ENCODE results near the gene NAV3. TPM values are rescaled to one million over a fixed set of nuclear protein-coding genes. Genes with fewer than 3 reads are reported as not detected.

Gene NAV3
- total and polyA plus RNA-seq, 9 of the 15 experiments (the other 6 are each of a cell fraction or from before 2014, with no cell fraction given), result 0.04 TPM; not detected in 8

GRCh38 chr12:77998236-77998786 is 167.6 kb downstream of the NAV3 start (continued):
- TF ChIP-seq ESRRB (CRISPR knock-in tag; IDR thresholded peaks at IDR 0.05; ENCODE audit: borderline replicate concordance) (no peak), CCNT2 (IDR thresholded peaks at IDR 0.05; ENCODE audit: borderline replicate concordance, extremely low read depth, insufficient read length, low read depth, low read length) (no peak), TCF7 (IDR thresholded peaks at IDR 0.05; ENCODE audit: borderline replicate concordance) (no peak), FOSL1 (tag; conservative IDR thresholded peaks at IDR 0.05) (no peak), MYBL2 (IDR thresholded peaks at IDR 0.05; ENCODE audit: low read depth) (no peak), MYBL2 (CRISPR knock-in tag; IDR thresholded peaks at IDR 0.05; ENCODE audit: borderline replicate concordance) (no peak), BCL6 (CRISPR knock-in tag; IDR thresholded peaks at IDR 0.05) (no peak)

GRCh38 chr12:77999074-77999715 is 168.5 kb downstream of the NAV3 start:
- in situ Hi-C loops (cut with MboI) (no loop called here), intact Hi-C loops (cut with micrococcal nuclease) (no loop called here)
- Histone ChIP-seq H3K9me1 (ENCODE audit: control insufficient read depth, insufficient read depth, low read length) (no peaks in the 10 kb centered on the region), H3K36me3 (ENCODE audit: control insufficient read depth, insufficient read depth, low read length) (no peaks in the 10 kb centered on the region), H2AFZ (ENCODE audit: low read depth, low read length) (no peak overlapping the region), H4K20me1 (replicated peaks; ENCODE audit: control insufficient read depth, insufficient read depth, low read length) (no peaks in the 10 kb centered on the region), H3K4me2 (ENCODE audit: insufficient read depth, low read length) (no peak overlapping the region), H3K79me2 (ENCODE audit: control insufficient read depth, insufficient read depth, low read length) (no peaks in the 10 kb centered on the region), H3K27ac (ENCODE audit: extremely low read depth, low read depth, low read length) (no peak overlapping the region), H3K27me3 (ENCODE audit: control insufficient read depth in 2 of 2, insufficient read depth in 2 of 2, low read length in 2 of 2) (no peaks in the 10 kb centered on the region), H3K4me1 (replicated peaks in 1 of 2; ENCODE audit: control insufficient read depth in 2 of 2, insufficient read depth in 2 of 2, low read length in 2 of 2) (no peaks in the 10 kb centered on the region), H3K9ac (ENCODE audit: insufficient read depth in 1 of 2, low read depth in 2 of 2, low read length in 2 of 2) (no peak overlapping the region), H3K4me3 (no peak overlapping the region), H3K9me3 (replicated peaks; ENCODE audit: control insufficient read depth, insufficient read depth, low read depth, low read length) (no peaks in the 10 kb centered on the region)
- ATAC-seq, result no peak
- WGBS (ENCODE audit: insufficient coverage, low coverage, missing lambda C conversion rate), result 0% methylated on average over 4 of the region's 4 CpGs
- POLR2A ChIA-PET, result no interaction called here
- CTCF ChIA-PET (ENCODE audit: low intra/inter-chr PET ratio), result interaction anchor here (1.2 kb wide), 1 partner anchor 1739 kb away, joined by 3 read pairs; no protein-coding TSS in a partner anchor
- BruUV-seq (replicated peaks), result no TSS peak
- no peak for DNase-seq (ENCODE audit: extremely low read depth in 1 of 4, low spot score in 3 of 4)
- FAIRE-seq, result no peak
- TF ChIP-seq E2F6 (IDR thresholded peaks at IDR 0.05; ENCODE audit: borderline replicate concordance in 1 of 2, extremely low read depth in 1 of 2, insufficient read depth in 1 of 2, insufficient read length in 1 of 2, low read depth in 1 of 2, low read length in 1 of 2, poor library complexity in 1 of 2, severe bottlenecking in 1 of 2) (no peak), ZNF507 (tag; conservative IDR thresholded peaks at IDR 0.05) (no peak), MYBL2 (IDR thresholded peaks at IDR 0.05; ENCODE audit: low read depth) (no peak), MYBL2 (CRISPR knock-in tag; IDR thresholded peaks at IDR 0.05; ENCODE audit: borderline replicate concordance) (no peak), ELK1 (CRISPR knock-in tag; IDR thresholded peaks at IDR 0.05) (no peak), CCAR2 (IDR thresholded peaks at IDR 0.05; ENCODE audit: low read depth, low read length) (no peak), ARID1B (IDR thresholded peaks at IDR 0.05) (no peak), EP300 (IDR thresholded peaks at IDR 0.05; ENCODE audit: low read length) (no peak), YBX1 (IDR thresholded peaks at IDR 0.05) (no peak), MTA3 (IDR thresholded peaks at IDR 0.05; ENCODE audit: borderline replicate concordance) (no peak), TCF7 (IDR thresholded peaks at IDR 0.05; ENCODE audit: borderline replicate concordance) (no peak), MXI1 (IDR thresholded peaks at IDR 0.05; ENCODE audit: low read depth, low read length) (no peak), ILF3 (IDR thresholded peaks at IDR 0.05; ENCODE audit: borderline replicate concordance) (no peak), CTBP1 (IDR thresholded peaks at IDR 0.05; ENCODE audit: borderline replicate concordance) (no peak)
